Measurements from ENCODE around the gene PCSK2.

PCSK2 gene

GRCh38 chr20:17490501-17490900, 263.7 kb downstream of the PCSK2 start:
- DNase-seq: no peak

GRCh38 chr20:17491041-17491440, 264.2 kb downstream of the PCSK2 start:
- DNase-seq: no peak

- no peak for DNase-seq
Observed at GRCh38 chr20:17491488-17491887, 264.6 kb downstream of the PCSK2 start.

- DNase-seq: no peak
Observed at GRCh38 chr20:17493173-17493572, 266.3 kb downstream of the PCSK2 start.

GRCh38 chr20:17494201-17494600, 267.4 kb downstream of the PCSK2 start:
- DNase-seq: no peak

- DNase-seq: no peak
Observed at GRCh38 chr20:17495826-17496225, 269.0 kb downstream of the PCSK2 start.

- no peak for DNase-seq
Observed at GRCh38 chr20:17497821-17498580, 271.2 kb downstream of the PCSK2 start.

- no peak for DNase-seq
Observed at GRCh38 chr20:17498641-17499040, 271.8 kb downstream of the PCSK2 start.

GRCh38 chr20:17499041-17499440, 272.2 kb downstream of the PCSK2 start:
- DNase-seq: no peak

GRCh38 chr20:17500271-17500670, 273.4 kb downstream of the PCSK2 start:
- DNase-seq: no peak

GRCh38 chr20:17500826-17501225, 274.0 kb downstream of the PCSK2 start:
- no peak for DNase-seq

- DNase-seq: no peak
Observed at GRCh38 chr20:17501701-17502100, 274.9 kb downstream of the PCSK2 start.

GRCh38 chr20:17502105-17502504, 275.3 kb downstream of the PCSK2 start:
- DNase-seq: no peak

GRCh38 chr20:17503301-17504065, 276.6 kb downstream of the PCSK2 start:
- no peak for DNase-seq

GRCh38 chr20:17504066-17504897, 277.4 kb downstream of the PCSK2 start:
- DNase-seq: no peak

- DNase-seq: peak; percentile 24
Observed at GRCh38 chr20:17504898-17505635, 278.2 kb downstream of the PCSK2 start.

GRCh38 chr20:17505636-17506517, 279.0 kb downstream of the PCSK2 start:
- peak; percentile 69 for DNase-seq

GRCh38 chr20:17507032-17507431, 280.2 kb downstream of the PCSK2 start:
- DNase-seq: no peak

GRCh38 chr20:17507531-17507930, 280.7 kb downstream of the PCSK2 start:
- DNase-seq: no peak

GRCh38 chr20:17508756-17509155, 281.9 kb downstream of the PCSK2 start:
- DNase-seq: no peak

- DNase-seq: no peak
Observed at GRCh38 chr20:17510548-17510947, 283.7 kb downstream of the PCSK2 start.

- no peak for DNase-seq
Observed at GRCh38 chr20:17511401-17511800, 284.6 kb downstream of the PCSK2 start.

All from stimulated activated CD4-positive, alpha-beta T cell treated with anti-CD3 and anti-CD28 coated beads, Interleukin-1b, Interleukin-23, amount 100 ng/mL, for 48 hours (primary cell).